ENCODE measurements around the gene RPTOR.

DNA sequence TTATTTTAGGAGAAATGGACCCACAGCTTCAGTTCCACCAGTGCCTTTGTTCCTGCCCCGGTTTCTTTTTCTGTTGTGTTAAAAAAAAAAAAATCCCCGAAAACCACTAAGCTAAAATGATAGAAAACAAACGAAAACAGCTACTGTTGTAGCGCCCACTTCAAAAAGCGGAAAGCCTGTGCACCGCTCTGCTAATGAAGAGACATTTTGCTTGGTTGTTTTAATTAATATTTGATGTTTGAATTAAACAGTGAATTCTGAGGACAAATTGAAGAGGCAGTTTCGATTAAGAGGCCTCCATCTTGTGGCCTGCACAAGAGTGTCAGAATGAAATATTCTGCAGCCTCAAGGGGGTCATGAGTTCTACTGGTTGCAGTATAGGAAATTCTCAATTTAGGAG is 186.7 kb downstream of the RPTOR start:
- TF ChIP-seq POLR2A (IDR thresholded peaks at IDR 0.05) (no peak), POLR2AphosphoS5 (IDR thresholded peaks at IDR 0.05) (no peak)
- TF ChIP-seq, protein P1, sequence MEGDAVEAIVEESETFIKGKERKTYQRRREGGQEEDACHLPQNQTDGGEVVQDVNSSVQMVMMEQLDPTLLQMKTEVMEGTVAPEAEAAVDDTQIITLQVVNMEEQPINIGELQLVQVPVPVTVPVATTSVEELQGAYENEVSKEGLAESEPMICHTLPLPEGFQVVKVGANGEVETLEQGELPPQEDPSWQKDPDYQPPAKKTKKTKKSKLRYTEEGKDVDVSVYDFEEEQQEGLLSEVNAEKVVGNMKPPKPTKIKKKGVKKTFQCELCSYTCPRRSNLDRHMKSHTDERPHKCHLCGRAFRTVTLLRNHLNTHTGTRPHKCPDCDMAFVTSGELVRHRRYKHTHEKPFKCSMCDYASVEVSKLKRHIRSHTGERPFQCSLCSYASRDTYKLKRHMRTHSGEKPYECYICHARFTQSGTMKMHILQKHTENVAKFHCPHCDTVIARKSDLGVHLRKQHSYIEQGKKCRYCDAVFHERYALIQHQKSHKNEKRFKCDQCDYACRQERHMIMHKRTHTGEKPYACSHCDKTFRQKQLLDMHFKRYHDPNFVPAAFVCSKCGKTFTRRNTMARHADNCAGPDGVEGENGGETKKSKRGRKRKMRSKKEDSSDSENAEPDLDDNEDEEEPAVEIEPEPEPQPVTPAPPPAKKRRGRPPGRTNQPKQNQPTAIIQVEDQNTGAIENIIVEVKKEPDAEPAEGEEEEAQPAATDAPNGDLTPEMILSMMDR (IDR thresholded peaks at IDR 0.05) = no peak
